ENCODE data around the gene TENM4.

Gene TENM4

GRCh38 chr11:79018371-79018849, 422.4 kb downstream of the TENM4 start:
- Histone ChIP-seq H3K4me2 (ENCODE audit: low read length) (no peak overlapping the region), H3K9me3 (ENCODE audit: control insufficient read depth, insufficient read depth, low read length) (no peaks in the 10 kb centered on the region), H3K9me2 (replicated peaks; ENCODE audit: control insufficient read depth, low read length) (no peaks in the 10 kb centered on the region), H3K27ac (ENCODE audit: low read depth, low read length) (no peak overlapping the region), H4K20me1 (ENCODE audit: control insufficient read depth, insufficient read depth, low read depth, low read length) (no peaks in the 10 kb centered on the region), H3F3A (ENCODE audit: control insufficient read depth, insufficient read depth) (no peaks in the 10 kb centered on the region), H3K27me3 (ENCODE audit: control insufficient read depth, low read length) (no peaks in the 10 kb centered on the region), H3K36me3 (ENCODE audit: control insufficient read depth, low read length) (no peaks in the 10 kb centered on the region), H3K4me3 (ENCODE audit: low read length) (no peak overlapping the region), H3K4me1 (ENCODE audit: control insufficient read depth, low read length) (no peaks in the 10 kb centered on the region), H3K79me2 (ENCODE audit: control insufficient read depth, low read length) (no peaks in the 10 kb centered on the region)
- no peak for TF ChIP-seq EZH2phosphoT487 (IDR thresholded peaks at IDR 0.05; ENCODE audit: borderline replicate concordance, low read length)
- TF ChIP-seq CTCF (IDR thresholded peaks at IDR 0.05; ENCODE audit: low read depth, low read length, poor library complexity, severe bottlenecking), result no peak

DNA sequence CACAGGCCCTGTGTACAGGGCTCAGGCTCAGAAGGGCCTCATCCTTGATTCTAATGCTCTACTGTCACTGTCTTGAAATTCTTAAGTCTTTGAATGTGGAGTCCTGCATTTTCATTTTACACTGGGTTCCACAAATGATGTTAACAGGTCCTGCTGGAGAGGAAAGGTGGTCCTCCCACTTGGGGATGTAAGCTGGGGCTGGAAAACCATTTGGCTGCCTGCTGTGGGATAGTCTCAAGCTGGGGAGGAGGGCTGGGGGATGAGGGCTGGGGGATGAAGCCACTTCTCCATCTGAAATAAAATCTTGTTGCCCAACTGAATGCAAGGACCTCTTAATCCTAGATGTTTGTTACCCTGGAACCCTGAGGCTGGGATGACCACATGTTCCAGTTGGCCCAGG, 423.0 kb downstream of the TENM4 start:
- Histone ChIP-seq H3K4me2 (ENCODE audit: low read length) (no peak overlapping the region), H3K4me3 (ENCODE audit: low read length) (no peak overlapping the region), H3K79me2 (ENCODE audit: control insufficient read depth, low read length) (no peaks in the 10 kb centered on the region), H3K9me2 (replicated peaks; ENCODE audit: control insufficient read depth, low read length) (no peaks in the 10 kb centered on the region), H4K20me1 (ENCODE audit: control insufficient read depth, insufficient read depth, low read depth, low read length) (no peaks in the 10 kb centered on the region), H3K4me1 (ENCODE audit: control insufficient read depth, low read length) (no peaks in the 10 kb centered on the region), H3K27ac (ENCODE audit: low read depth, low read length) (no peak overlapping the region), H3K9me3 (ENCODE audit: control insufficient read depth, insufficient read depth, low read length) (no peaks in the 10 kb centered on the region), H3K27me3 (ENCODE audit: control insufficient read depth, low read length) (no peaks in the 10 kb centered on the region), H3K36me3 (ENCODE audit: control insufficient read depth, low read length) (no peaks in the 10 kb centered on the region), H3F3A (ENCODE audit: control insufficient read depth, insufficient read depth) (no peaks in the 10 kb centered on the region)
- no peak for TF ChIP-seq CTCF (IDR thresholded peaks at IDR 0.05; ENCODE audit: low read depth, low read length, poor library complexity, severe bottlenecking)
- no peak for TF ChIP-seq EZH2phosphoT487 (IDR thresholded peaks at IDR 0.05; ENCODE audit: borderline replicate concordance, low read length)

DNA sequence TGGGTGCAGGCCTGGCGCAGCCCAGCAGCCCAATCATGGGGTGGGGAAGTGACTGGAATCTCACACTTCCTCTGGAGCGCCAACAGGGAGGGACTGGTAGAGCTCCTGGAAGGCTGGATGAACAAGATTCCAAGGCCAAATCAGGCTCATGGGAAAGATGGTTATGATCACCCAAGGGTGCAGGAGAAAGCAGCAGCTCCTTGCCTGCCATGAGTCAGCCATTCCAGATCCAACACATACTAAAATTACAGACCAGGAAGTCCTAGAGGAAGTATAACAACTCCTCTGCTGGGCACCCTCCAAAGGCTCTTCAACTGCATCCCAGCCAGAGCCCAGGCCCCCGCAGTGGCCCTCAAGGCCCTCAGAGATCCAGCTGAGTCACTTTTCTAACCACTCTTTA, 427.3 kb downstream of the TENM4 start:
- no peak overlapping the region for H3K4me3 ChIP-seq (ENCODE audit: low read length)
- no peak overlapping the region for H3K4me2 ChIP-seq (ENCODE audit: low read length)

More for the DNA sequence above, 427.3 kb downstream of the TENM4 start:
- TF ChIP-seq EZH2phosphoT487 (IDR thresholded peaks at IDR 0.05; ENCODE audit: borderline replicate concordance, low read length), result no peak
- no peak for TF ChIP-seq CTCF (IDR thresholded peaks at IDR 0.05; ENCODE audit: low read depth, low read length, poor library complexity, severe bottlenecking)
- Histone ChIP-seq H3F3A (ENCODE audit: control insufficient read depth, insufficient read depth) (no peaks in the 10 kb centered on the region), H3K9me2 (replicated peaks; ENCODE audit: control insufficient read depth, low read length) (no peaks in the 10 kb centered on the region), H3K4me1 (ENCODE audit: control insufficient read depth, low read length) (no peaks in the 10 kb centered on the region), H3K27ac (ENCODE audit: low read depth, low read length) (no peak overlapping the region), H3K79me2 (ENCODE audit: control insufficient read depth, low read length) (no peaks in the 10 kb centered on the region), H3K27me3 (ENCODE audit: control insufficient read depth, low read length) (no peaks in the 10 kb centered on the region), H4K20me1 (ENCODE audit: control insufficient read depth, insufficient read depth, low read depth, low read length) (no peaks in the 10 kb centered on the region), H3K36me3 (ENCODE audit: control insufficient read depth, low read length) (no peaks in the 10 kb centered on the region), H3K9me3 (ENCODE audit: control insufficient read depth, insufficient read depth, low read length) (no peaks in the 10 kb centered on the region)

Measured in DOHH2 (cell line).